LHCN-M2 (cell line): ENCODE measurements around the gene LRRK1. TPM values are rescaled to one million over a fixed set of nuclear protein-coding genes. Genes with fewer than 3 reads are reported as not detected.

Experiments
- DNase-seq: peaks from one replicate; pipeline ENCODE4 v3.0.0-alpha.2; 2012; ENCODE audit warnings: low read depth
- total RNA-seq: library from RNA; depleted of rRNA; stranded (reverse); fragments of >200 nt; gene quantifications from 2 replicates; pipeline ENCODE4 v1.2.3, GENCODE V29; 2014; rRNA removed

Gene LRRK1
- total RNA-seq, 1 experiment from 2014 or later: 0.17 TPM

GRCh38 chr15:101110681-101111569 lies 191.8 kb downstream of the LRRK1 start:
- DNase-seq: peak; percentile 41

- DNase-seq: no peak
Measured at GRCh38 chr15:101111570-101112262, 192.6 kb downstream of the LRRK1 start.

GRCh38 chr15:101112336-101113113 lies 193.4 kb downstream of the LRRK1 start:
- DNase-seq: no peak

- no peak for DNase-seq
Measured at GRCh38 chr15:101113114-101114005, 194.2 kb downstream of the LRRK1 start.

- no peak for DNase-seq
Measured at GRCh38 chr15:101114166-101114565, 195.0 kb downstream of the LRRK1 start.

- no peak for DNase-seq
Measured at GRCh38 chr15:101114610-101115009, 195.5 kb downstream of the LRRK1 start.

GRCh38 chr15:101115393-101115785 lies 196.2 kb downstream of the LRRK1 start:
- DNase-seq: no peak

GRCh38 chr15:101115786-101116680 lies 196.9 kb downstream of the LRRK1 start:
- DNase-seq: peak; percentile 64

- no peak for DNase-seq
Measured at GRCh38 chr15:101116681-101116976, 197.5 kb downstream of the LRRK1 start.

GRCh38 chr15:101118116-101118515 lies 199.0 kb downstream of the LRRK1 start:
- no peak for DNase-seq

- DNase-seq: no peak
Measured at GRCh38 chr15:101118615-101119014, 199.5 kb downstream of the LRRK1 start.

GRCh38 chr15:101119181-101119580 lies 200.0 kb downstream of the LRRK1 start:
- no peak for DNase-seq

Other genes starting within 250 kb of the LRRK1 start
- gene ALDH1A3, start 39.5 kb upstream of the LRRK1 start, total RNA-seq: 0.06 and 0.11 TPM in 2 replicates